GM20000 (cell line): ENCODE data around the gene CEP112.

ENCODE experiments used
- DNase-seq: peaks from one replicate; pipeline ENCODE4 v3.0.0; 2012; ENCODE audit warnings: low spot score
- CTCF ChIP-seq: IDR thresholded peaks from 2 replicates; pipeline ENCODE4 v1.5.1; 2012; ENCODE audit warnings: mild to moderate bottlenecking, control low read depth; ENCODE audit errors: extremely low read depth, missing control alignments

Gene CEP112

DNA sequence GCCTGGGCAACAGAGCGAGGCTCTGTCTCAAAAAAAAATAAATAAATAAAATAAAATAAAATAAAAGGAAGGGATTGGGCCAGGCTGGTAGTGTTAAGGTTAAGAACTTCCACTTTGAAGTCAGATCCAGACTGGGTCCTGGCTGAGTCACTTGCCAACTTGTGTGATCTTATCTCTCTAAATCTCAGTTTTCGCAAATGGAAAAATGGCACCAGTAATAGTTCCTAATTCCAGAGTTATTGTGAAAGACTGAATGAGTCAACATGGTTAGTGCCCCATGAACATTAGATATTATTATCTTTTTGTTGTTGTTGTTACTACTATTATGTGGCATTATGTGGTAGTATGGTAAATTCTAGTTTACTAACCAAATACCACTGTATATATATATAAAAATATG, 442.5 kb downstream of the CEP112 start:
- no peak for TF ChIP-seq CTCF
- DNase-seq = no peak

GRCh38 chr17:65745241-65745640, 446.7 kb downstream of the CEP112 start:
- no peak for TF ChIP-seq CTCF
- no peak for DNase-seq

GRCh38 chr17:65743308-65743655, 448.7 kb downstream of the CEP112 start:
- TF ChIP-seq CTCF = no peak
- DNase-seq = no peak

- DNase-seq = no peak
- TF ChIP-seq CTCF = no peak
Observed at GRCh38 chr17:65742403-65743307, 449.3 kb downstream of the CEP112 start.

DNA sequence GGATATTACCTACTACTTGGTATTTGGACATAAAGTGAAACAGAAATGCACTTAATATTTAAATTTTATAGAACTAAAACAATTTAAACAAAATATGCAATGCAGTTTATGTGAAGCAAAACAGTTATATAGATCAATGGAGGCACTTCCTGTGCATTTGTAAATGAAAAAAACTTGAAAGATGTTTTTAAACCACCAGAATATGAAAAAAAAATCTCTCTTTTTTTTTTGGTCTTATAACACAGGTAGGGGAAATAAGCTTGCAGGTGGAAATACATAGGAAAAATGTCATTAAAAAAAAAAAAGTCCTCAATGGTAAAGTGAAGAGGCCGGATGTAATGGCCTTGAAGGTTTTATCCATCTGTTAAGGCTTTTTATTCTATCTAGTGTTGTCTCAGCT, 450.2 kb downstream of the CEP112 start:
- no peak for DNase-seq
- TF ChIP-seq CTCF = no peak

DNA sequence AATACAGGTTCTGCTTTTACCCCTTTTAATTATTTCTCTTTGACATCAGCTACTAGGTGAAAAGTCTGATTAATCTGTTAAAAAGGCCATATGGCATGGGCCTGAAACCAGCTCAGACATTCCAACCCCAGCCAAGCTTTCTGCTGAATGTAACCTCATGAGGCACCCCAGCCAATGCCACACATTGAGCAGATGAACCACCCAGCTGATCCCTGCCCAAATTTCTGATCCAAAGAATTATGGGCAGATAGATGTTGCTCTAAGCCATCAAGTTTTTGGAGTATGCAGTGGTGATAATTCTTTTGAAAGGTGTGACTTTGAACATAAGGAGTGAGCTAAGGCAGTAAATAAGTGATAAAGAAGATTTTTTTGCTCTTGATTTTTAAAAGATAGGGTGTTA, 452.9 kb downstream of the CEP112 start:
- no peak for DNase-seq
- no peak for TF ChIP-seq CTCF

GRCh38 chr17:65737451-65737850, 454.5 kb downstream of the CEP112 start:
- no peak for TF ChIP-seq CTCF
- DNase-seq = no peak
